ENCODE results near the gene CFAP157. TPM values are rescaled to one million over a fixed set of nuclear protein-coding genes. Genes with fewer than 3 reads are reported as not detected.

The CFAP157 gene
- total RNA-seq, 1 donor from 2014 or later: 25.9 TPM

- H3K27ac ChIP-seq: peak overlapping the region; percentile 11
- ATAC-seq: no peak
- peaks cover 94% of the 10 kb centered on the region for H3K36me3 ChIP-seq
These were observed 41.9 kb upstream of the CFAP157 start for GRCh38 chr9:127664678-127665507.

GRCh38 chr9:127667127-127667844 is 39.5 kb upstream of the CFAP157 start:
- H3K27me3 ChIP-seq (ENCODE audit: low read depth): no peaks in the 10 kb centered on the region
- peaks cover 8% of the 10 kb centered on the region for H3K4me1 ChIP-seq
- H3K4me3 ChIP-seq: no peak overlapping the region
- H3K9me3 ChIP-seq: no peaks in the 10 kb centered on the region
- no peak for TF ChIP-seq CTCF (IDR thresholded peaks at IDR 0.05)
- DNase-seq (no peak), ATAC-seq (no peak)
- intact Hi-C loops (cut with DNase I): no loop called here
- H3K36me3 ChIP-seq: peaks cover 95% of the 10 kb centered on the region
- no peak overlapping the region for H3K27ac ChIP-seq

More at GRCh38 chr9:127664678-127665507, 41.9 kb upstream of the CFAP157 start:
- H3K9me3 ChIP-seq: no peaks in the 10 kb centered on the region
- no peaks in the 10 kb centered on the region for H3K27me3 ChIP-seq (ENCODE audit: low read depth)
- no peak for DNase-seq
- intact Hi-C loops (cut with DNase I): no loop called here
- H3K4me3 ChIP-seq: no peak overlapping the region
- peaks cover 8% of the 10 kb centered on the region for H3K4me1 ChIP-seq
- no peak for TF ChIP-seq CTCF (IDR thresholded peaks at IDR 0.05)

GRCh38 chr9:127667906-127668305 is 38.9 kb upstream of the CFAP157 start:
- Histone ChIP-seq H3K9me3 (no peaks in the 10 kb centered on the region), H3K36me3 (peaks cover 95% of the 10 kb centered on the region), H3K27me3 (ENCODE audit: low read depth) (no peaks in the 10 kb centered on the region), H3K4me1 (peaks cover 8% of the 10 kb centered on the region), H3K4me3 (no peak overlapping the region), H3K27ac (no peak overlapping the region)
- ATAC-seq: no peak
- intact Hi-C loops (cut with DNase I): no loop called here
- no peak for TF ChIP-seq CTCF (IDR thresholded peaks at IDR 0.05)
- no peak for DNase-seq

- Histone ChIP-seq H3K4me1 (no peaks in the 10 kb centered on the region), H3K27ac (no peak overlapping the region), H3K27me3 (ENCODE audit: low read depth) (no peaks in the 10 kb centered on the region), H3K36me3 (peaks cover 95% of the 10 kb centered on the region), H3K4me3 (no peak overlapping the region), H3K9me3 (no peaks in the 10 kb centered on the region)
- TF ChIP-seq CTCF (IDR thresholded peaks at IDR 0.05): no peak
- ATAC-seq (no peak), DNase-seq (no peak)
- intact Hi-C loops (cut with DNase I): no loop called here
These were observed 33.6 kb upstream of the CFAP157 start for GRCh38 chr9:127673234-127673633.

- Histone ChIP-seq H3K36me3 (peaks cover 95% of the 10 kb centered on the region), H3K9me3 (no peaks in the 10 kb centered on the region), H3K4me3 (no peak overlapping the region), H3K27ac (no peak overlapping the region), H3K27me3 (ENCODE audit: low read depth) (no peaks in the 10 kb centered on the region), H3K4me1 (no peaks in the 10 kb centered on the region)
- ATAC-seq (no peak), DNase-seq (no peak)
- intact Hi-C loops (cut with DNase I): no loop called here
- TF ChIP-seq CTCF (IDR thresholded peaks at IDR 0.05): no peak
These were observed 30.1 kb upstream of the CFAP157 start for GRCh38 chr9:127676638-127677037.

Data from lower lobe of right lung (tissue), 2 donors.